Left lung (tissue), 10 donors: Measurements from ENCODE around the gene FIGNL1. TPM values are rescaled to one million over a fixed set of nuclear protein-coding genes. Genes with fewer than 3 reads are reported as not detected.

Experiments used
- ATAC-seq: fragments of 200-7000 bp; cut with Tn5 transposase; one replicate; pipeline ENCODE4 v1.9.1; 2020; ENCODE audit warnings: moderate library complexity
- DNase-seq, 4 donors: peaks; one replicate each; pipeline ENCODE4 v3.0.0-alpha.2; 2013 to 2020
- H3K27ac ChIP-seq, 2 donors: fragments of 200-600 bp; sonication (generic) in 1 of 2; one replicate each; pipeline versions ENCODE4 v1.5.0 to v1.8.0; 2020 to 2021
- H3K27me3 ChIP-seq, 2 donors: fragments of 200-600 bp; sonication (generic) in 1 of 2; one replicate each; pipeline versions ENCODE4 v1.5.0 to v1.8.0; 2020 to 2021
- H3K36me3 ChIP-seq, 2 donors: fragments of 200-600 bp; sonication (generic) in 1 of 2; one replicate each; pipeline versions ENCODE4 v1.5.0 to v1.8.0; 2020 to 2021
- H3K4me1 ChIP-seq, 2 donors: fragments of 200-600 bp; one replicate each; pipeline ENCODE4 v1.8.0; 2021
- H3K4me3 ChIP-seq, 2 donors: fragments of 200-600 bp; sonication (generic) in 1 of 2; one replicate each; pipeline versions ENCODE4 v1.5.0 to v1.8.0; 2020 to 2021; ENCODE audit warnings: mild to moderate bottlenecking in 1 of 2
- H3K9me3 ChIP-seq, 2 donors: fragments of 200-600 bp; sonication (generic) in 1 of 2; one replicate each; pipeline versions ENCODE4 v1.5.0 to v1.8.0; 2020 to 2021
- intact Hi-C, 2 donors: fragments of 100-400 bp; cut with DNase I; formaldehyde crosslinking; loops; one replicate each; pipeline versions ENCODE4 v1.11.2 to v1.14.2; 2022
- polyA plus RNA-seq, 6 donors: library from polyadenylated mRNA; unstranded; fragments of 120-200 nt; gene quantifications; one replicate each; pipeline ENCODE4 v1.2.1, GENCODE V29; 2013; ENCODE audit not compliant: insufficient read length in 6 of 6
- total RNA-seq, 2 donors: library from RNA; stranded (reverse); fragmentation: NEBNext Ultra II Directional; extraction: Animal tissue kit (Norgen Biotek cat#: 25700); gene quantifications; one replicate each; pipeline ENCODE4 v1.2.1, GENCODE V29; 2021
- TF ChIP-seq, protein P1 (sequence below), 2 donors: fragments of 200-600 bp; sonication (generic) in 1 of 2; IDR thresholded peaks; one replicate each; pipeline versions ENCODE4 v1.5.0 to v1.8.0; 2021; ENCODE audit warnings: antibody characterized with exemption in 2 of 2
- donor health status: DM: no; HTN: yes; CAD: no.
- donor health status: DM: no; HTN: no; CAD: no.

FIGNL1 gene
- total and polyA plus RNA-seq, 8 donors: 12.0 to 44.8 (median 38.3) TPM

DNA sequence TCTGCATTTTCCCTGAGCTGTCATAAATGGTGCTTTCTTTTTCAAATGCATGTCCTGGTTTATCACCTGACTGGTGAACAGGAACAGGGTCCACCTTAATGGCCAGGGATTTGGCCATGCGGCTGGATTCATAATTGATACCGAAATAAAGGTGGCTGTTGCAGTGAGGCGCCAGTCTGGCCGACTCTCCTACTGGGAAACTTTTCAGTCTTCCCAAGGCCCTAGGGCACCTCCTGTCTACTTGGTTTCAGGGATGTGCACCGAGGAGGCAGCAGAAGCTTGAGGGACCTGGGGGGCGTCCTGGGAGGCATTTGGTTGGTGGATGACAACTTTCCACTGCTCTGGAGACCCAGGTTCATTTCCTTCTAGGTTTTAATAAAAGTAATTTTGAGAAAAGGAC is 46.4 kb upstream of the FIGNL1 start:
- Histone ChIP-seq H3K27ac (no peak overlapping the region), H3K4me1 (peaks cover 0 to 8% of the 10 kb centered on the region in 2 donors), H3K36me3 (no peaks in the 10 kb centered on the region), H3K9me3 (no peaks in the 10 kb centered on the region), H3K4me3 (no peak overlapping the region), H3K27me3 (no peaks in the 10 kb centered on the region)
- no peak for ATAC-seq
- TF ChIP-seq, protein P1, sequence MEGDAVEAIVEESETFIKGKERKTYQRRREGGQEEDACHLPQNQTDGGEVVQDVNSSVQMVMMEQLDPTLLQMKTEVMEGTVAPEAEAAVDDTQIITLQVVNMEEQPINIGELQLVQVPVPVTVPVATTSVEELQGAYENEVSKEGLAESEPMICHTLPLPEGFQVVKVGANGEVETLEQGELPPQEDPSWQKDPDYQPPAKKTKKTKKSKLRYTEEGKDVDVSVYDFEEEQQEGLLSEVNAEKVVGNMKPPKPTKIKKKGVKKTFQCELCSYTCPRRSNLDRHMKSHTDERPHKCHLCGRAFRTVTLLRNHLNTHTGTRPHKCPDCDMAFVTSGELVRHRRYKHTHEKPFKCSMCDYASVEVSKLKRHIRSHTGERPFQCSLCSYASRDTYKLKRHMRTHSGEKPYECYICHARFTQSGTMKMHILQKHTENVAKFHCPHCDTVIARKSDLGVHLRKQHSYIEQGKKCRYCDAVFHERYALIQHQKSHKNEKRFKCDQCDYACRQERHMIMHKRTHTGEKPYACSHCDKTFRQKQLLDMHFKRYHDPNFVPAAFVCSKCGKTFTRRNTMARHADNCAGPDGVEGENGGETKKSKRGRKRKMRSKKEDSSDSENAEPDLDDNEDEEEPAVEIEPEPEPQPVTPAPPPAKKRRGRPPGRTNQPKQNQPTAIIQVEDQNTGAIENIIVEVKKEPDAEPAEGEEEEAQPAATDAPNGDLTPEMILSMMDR (IDR thresholded peaks at IDR 0.05): no peak
- no peak for DNase-seq
- intact Hi-C loops: no loop called here

DNA sequence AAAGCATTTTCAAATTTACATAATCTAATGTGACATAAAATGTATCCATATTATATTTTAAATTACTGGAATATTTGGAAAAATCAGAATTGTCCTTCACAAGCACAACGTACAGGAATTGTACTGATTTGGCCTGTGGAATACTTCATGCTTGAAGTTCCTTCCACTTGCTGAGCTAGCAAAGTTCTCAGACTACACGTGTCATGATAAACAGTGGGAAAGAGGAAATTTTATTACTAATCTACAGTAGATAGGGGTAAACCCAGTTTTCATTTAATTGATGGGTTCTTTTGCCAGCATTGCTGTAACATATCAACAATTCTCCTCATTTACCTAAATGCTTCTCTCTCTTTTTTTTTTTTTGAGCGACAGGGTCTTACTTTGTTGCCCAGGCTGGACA is 45.6 kb upstream of the FIGNL1 start:
- Histone ChIP-seq H3K9me3 (no peaks in the 10 kb centered on the region), H3K4me3 (no peak overlapping the region), H3K27ac (no peak overlapping the region), H3K4me1 (peaks cover 0 to 8% of the 10 kb centered on the region in 2 donors), H3K36me3 (no peaks in the 10 kb centered on the region), H3K27me3 (no peaks in the 10 kb centered on the region)
- DNase-seq (no peak), ATAC-seq (no peak)
- TF ChIP-seq, protein P1 (IDR thresholded peaks at IDR 0.05): no peak
- intact Hi-C loops: no loop called here

DNA sequence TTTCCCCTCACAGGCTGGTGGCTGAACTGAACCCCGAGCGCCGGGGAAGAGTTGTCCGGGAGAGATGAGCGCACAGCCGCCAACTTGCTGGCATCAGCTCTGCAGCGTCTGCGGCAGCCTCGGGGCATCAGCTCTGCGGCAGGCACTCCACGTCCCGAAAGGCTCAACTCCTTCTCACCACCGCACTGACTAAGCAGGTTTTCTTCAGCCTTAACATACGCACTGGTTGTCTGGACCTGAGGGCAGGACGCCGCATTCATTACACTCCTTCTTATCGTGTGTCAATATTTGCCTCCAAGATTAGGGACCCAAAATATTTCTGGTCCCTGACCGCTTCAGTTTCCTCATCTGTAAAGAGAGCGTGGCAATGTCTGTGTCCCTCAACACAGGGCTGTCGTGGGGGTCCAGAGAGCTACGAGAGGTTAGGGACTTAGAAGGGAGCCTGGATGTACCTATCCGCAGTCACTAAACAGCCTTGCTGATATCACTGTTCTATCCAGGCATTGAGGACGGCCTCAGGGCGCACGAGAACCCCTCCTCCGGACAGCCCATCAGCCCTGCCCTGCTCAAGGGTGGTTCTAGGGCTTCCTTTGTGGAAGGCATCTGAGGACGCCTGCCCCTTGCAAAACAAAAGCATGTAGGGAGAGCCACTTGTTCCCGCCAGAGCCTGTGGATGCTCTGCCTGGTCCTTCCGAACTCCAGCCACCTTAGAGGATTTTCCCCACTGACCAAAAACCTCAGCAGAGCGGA is 42.8 kb upstream of the FIGNL1 start:
- Histone ChIP-seq H3K4me3 (no peak overlapping the region), H3K27me3 (no peaks in the 10 kb centered on the region), H3K27ac (no peak overlapping the region), H3K4me1 (peaks cover 0 to 8% of the 10 kb centered on the region in 2 donors), H3K36me3 (no peaks in the 10 kb centered on the region), H3K9me3 (no peaks in the 10 kb centered on the region)
- intact Hi-C loops: no loop called here
- DNase-seq (no peak), ATAC-seq (no peak)
- TF ChIP-seq, protein P1 (IDR thresholded peaks at IDR 0.05): no peak

DNA sequence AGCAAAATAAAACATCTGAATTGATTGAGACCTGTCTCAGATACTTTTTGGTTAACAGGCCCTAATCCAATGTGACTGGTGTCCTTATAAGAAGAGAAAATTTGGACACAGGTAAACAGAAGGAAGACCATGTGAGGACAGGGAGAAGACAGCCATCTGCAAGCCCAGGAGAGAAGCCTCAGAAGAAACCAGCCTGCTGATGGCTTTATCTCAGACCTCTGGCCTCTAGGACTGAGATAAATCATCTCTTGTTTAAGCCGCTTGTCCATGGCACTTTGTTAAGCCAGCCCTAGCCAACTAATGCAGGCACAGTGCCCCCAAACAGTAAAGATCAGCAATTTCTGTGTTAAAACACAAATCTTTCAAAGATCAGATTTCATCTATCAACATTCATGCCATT is 41.8 kb upstream of the FIGNL1 start:
- DNase-seq (no peak), ATAC-seq (no peak)
- H3K4me3 ChIP-seq: no peak overlapping the region
- intact Hi-C loops: no loop called here
- no peak overlapping the region for H3K27ac ChIP-seq
- no peaks in the 10 kb centered on the region for H3K9me3 ChIP-seq
- H3K4me1 ChIP-seq: no peaks in the 10 kb centered on the region
- H3K36me3 ChIP-seq: no peaks in the 10 kb centered on the region
- TF ChIP-seq, protein P1 (IDR thresholded peaks at IDR 0.05): no peak
- no peaks in the 10 kb centered on the region for H3K27me3 ChIP-seq

DNA sequence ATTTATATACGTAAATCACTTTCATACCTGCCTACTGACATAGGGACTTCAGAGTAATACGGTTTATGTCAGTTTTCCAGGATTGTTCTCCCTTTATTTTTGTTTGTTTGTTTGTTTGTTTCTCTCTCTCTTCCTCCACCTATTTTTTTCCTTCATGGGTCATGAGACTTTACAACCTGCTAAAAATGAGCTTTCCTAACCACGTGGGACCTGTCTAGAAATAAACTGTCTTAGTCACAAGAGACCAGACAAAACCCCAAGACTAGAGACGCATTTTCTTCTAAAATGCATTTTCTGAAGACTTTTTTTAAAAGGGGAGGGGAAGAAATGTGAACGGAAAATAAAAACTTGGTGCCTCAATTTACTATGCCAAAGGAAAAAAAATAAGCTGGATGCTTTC is 41.1 kb upstream of the FIGNL1 start:
- no peak overlapping the region for H3K27ac ChIP-seq
- H3K36me3 ChIP-seq: no peaks in the 10 kb centered on the region
- H3K27me3 ChIP-seq: no peaks in the 10 kb centered on the region
- DNase-seq (no peak), ATAC-seq (no peak)
- H3K4me1 ChIP-seq: no peaks in the 10 kb centered on the region
- intact Hi-C loops: no loop called here
- no peak overlapping the region for H3K4me3 ChIP-seq
- no peaks in the 10 kb centered on the region for H3K9me3 ChIP-seq
- TF ChIP-seq, protein P1 (IDR thresholded peaks at IDR 0.05): no peak
